GM23338 (cell line): ENCODE results near the gene AGBL4.

Experiments
- CREB1 ChIP-seq: fragments of 250-450 bp; sonication (Bioruptor Pico); IDR thresholded peaks from 2 replicates; pipeline ENCODE4 v1.5.0; 2020; ENCODE audit warnings: low read depth, mild to moderate bottlenecking, moderate library complexity
- EZH2 ChIP-seq: fragments of 200-600 bp; sonication (generic); IDR thresholded peaks from one replicate; pipeline ENCODE4 v1.8.0; 2017; ENCODE audit warnings: antibody characterized with exemption, mild to moderate bottlenecking, low read depth; ENCODE audit not compliant: unreplicated experiment
- EZH2phosphoT487 ChIP-seq: fragments of 200-600 bp; sonication (generic); IDR thresholded peaks from one replicate; pipeline ENCODE4 v1.8.1; 2018; ENCODE audit warnings: antibody characterized with exemption; ENCODE audit not compliant: unreplicated experiment
- JUNB ChIP-seq: IDR thresholded peaks from one replicate; pipeline ENCODE4 v1.6.1; 2016; ENCODE audit warnings: antibody characterized with exemption; ENCODE audit not compliant: unreplicated experiment
- POLR2AphosphoS5 ChIP-seq: IDR thresholded peaks from 2 replicates; pipeline ENCODE4 v1.6.1; 2016; ENCODE audit warnings: antibody characterized with exemption, low read depth
- ZNF114 ChIP-seq: fragments of 250-450 bp; sonication (Bioruptor Pico); IDR thresholded peaks from 2 replicates; pipeline ENCODE4 v1.5.0; 2020; ENCODE audit warnings: mild to moderate bottlenecking, moderate library complexity
- ZNF331 ChIP-seq: fragments of 250-450 bp; sonication (Bioruptor Pico); IDR thresholded peaks from 2 replicates; pipeline ENCODE4 v1.5.0; 2020; ENCODE audit warnings: low read depth, mild to moderate bottlenecking, moderate library complexity
- TF ChIP-seq, protein P1 (sequence below), 2 experiments: fragments of 200-600 bp in 1 of 2; sonication (generic) in 1 of 2; conservative IDR thresholded peaks; 2 replicates each; pipeline versions ENCODE4 v1.5.1 to v1.6.1; 2016 to 2017; ENCODE audit warnings: antibody characterized with exemption in 2 of 2, low read depth in 2 of 2, mild to moderate bottlenecking in 2 of 2, moderate library complexity in 1 of 2
- TF ChIP-seq, protein P2 (sequence below): IDR thresholded peaks from 2 replicates; pipeline ENCODE4 v1.6.1; 2016; ENCODE audit warnings: antibody characterized with exemption
- TF ChIP-seq, protein P3 (sequence below): IDR thresholded peaks from one replicate; pipeline ENCODE4 v1.6.1; 2018; ENCODE audit warnings: antibody characterized with exemption; ENCODE audit not compliant: unreplicated experiment

DNA sequence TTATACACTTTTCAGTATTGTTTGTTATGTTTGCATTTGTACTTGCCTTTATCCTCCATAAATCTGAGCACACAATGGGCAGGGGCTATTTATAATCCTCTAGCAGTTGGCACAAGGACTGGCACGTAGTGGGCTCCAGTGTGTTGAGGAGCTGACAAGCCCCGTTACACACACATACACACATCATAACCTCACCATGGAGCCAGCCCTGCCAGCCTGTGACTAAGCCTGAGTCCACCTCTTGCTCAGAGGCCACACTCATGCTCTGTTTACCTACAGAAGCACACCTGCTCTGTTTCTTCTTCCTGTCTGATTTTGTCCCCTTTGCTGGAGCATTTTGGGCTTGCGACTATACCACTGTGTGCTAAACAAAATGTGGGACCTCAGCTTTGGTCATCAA, 1487.3 kb downstream of the AGBL4 start:
- TF ChIP-seq, protein P1, sequence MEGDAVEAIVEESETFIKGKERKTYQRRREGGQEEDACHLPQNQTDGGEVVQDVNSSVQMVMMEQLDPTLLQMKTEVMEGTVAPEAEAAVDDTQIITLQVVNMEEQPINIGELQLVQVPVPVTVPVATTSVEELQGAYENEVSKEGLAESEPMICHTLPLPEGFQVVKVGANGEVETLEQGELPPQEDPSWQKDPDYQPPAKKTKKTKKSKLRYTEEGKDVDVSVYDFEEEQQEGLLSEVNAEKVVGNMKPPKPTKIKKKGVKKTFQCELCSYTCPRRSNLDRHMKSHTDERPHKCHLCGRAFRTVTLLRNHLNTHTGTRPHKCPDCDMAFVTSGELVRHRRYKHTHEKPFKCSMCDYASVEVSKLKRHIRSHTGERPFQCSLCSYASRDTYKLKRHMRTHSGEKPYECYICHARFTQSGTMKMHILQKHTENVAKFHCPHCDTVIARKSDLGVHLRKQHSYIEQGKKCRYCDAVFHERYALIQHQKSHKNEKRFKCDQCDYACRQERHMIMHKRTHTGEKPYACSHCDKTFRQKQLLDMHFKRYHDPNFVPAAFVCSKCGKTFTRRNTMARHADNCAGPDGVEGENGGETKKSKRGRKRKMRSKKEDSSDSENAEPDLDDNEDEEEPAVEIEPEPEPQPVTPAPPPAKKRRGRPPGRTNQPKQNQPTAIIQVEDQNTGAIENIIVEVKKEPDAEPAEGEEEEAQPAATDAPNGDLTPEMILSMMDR (conservative IDR thresholded peaks at IDR 0.05; ENCODE audit: low read depth in 2 of 2), result no peak
- TF ChIP-seq POLR2AphosphoS5, result no peak
- no peak for TF ChIP-seq EZH2
- TF ChIP-seq, protein P2, sequence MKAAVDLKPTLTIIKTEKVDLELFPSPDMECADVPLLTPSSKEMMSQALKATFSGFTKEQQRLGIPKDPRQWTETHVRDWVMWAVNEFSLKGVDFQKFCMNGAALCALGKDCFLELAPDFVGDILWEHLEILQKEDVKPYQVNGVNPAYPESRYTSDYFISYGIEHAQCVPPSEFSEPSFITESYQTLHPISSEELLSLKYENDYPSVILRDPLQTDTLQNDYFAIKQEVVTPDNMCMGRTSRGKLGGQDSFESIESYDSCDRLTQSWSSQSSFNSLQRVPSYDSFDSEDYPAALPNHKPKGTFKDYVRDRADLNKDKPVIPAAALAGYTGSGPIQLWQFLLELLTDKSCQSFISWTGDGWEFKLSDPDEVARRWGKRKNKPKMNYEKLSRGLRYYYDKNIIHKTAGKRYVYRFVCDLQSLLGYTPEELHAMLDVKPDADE, result no peak
- TF ChIP-seq, protein P3, sequence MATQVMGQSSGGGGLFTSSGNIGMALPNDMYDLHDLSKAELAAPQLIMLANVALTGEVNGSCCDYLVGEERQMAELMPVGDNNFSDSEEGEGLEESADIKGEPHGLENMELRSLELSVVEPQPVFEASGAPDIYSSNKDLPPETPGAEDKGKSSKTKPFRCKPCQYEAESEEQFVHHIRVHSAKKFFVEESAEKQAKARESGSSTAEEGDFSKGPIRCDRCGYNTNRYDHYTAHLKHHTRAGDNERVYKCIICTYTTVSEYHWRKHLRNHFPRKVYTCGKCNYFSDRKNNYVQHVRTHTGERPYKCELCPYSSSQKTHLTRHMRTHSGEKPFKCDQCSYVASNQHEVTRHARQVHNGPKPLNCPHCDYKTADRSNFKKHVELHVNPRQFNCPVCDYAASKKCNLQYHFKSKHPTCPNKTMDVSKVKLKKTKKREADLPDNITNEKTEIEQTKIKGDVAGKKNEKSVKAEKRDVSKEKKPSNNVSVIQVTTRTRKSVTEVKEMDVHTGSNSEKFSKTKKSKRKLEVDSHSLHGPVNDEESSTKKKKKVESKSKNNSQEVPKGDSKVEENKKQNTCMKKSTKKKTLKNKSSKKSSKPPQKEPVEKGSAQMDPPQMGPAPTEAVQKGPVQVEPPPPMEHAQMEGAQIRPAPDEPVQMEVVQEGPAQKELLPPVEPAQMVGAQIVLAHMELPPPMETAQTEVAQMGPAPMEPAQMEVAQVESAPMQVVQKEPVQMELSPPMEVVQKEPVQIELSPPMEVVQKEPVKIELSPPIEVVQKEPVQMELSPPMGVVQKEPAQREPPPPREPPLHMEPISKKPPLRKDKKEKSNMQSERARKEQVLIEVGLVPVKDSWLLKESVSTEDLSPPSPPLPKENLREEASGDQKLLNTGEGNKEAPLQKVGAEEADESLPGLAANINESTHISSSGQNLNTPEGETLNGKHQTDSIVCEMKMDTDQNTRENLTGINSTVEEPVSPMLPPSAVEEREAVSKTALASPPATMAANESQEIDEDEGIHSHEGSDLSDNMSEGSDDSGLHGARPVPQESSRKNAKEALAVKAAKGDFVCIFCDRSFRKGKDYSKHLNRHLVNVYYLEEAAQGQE, result no peak
- no peak for TF ChIP-seq EZH2phosphoT487
- TF ChIP-seq CREB1 (CRISPR knock-in tag), result no peak
- no peak for TF ChIP-seq ZNF331 (CRISPR knock-in tag)
- no peak for TF ChIP-seq JUNB
- TF ChIP-seq ZNF114 (CRISPR knock-in tag), result no peak
